HL-60 (cell line): ENCODE measurements around the gene ADD1.
A peak's percentile ranks its signal among the peaks of the same experiment; 100 is the strongest.

ENCODE experiments used
- DNase-seq, 2 experiments: peaks; one replicate each; pipeline ENCODE4 v3.0.0-alpha.2; 2010 to 2020; ENCODE audit warnings: low read depth in 1 of 2, low spot score in 1 of 2
- H3K27ac ChIP-seq: fragments of 250-450 bp; sonication (Bioruptor Pico); replicated peaks from 2 replicates; pipeline ENCODE4 v1.5.1; 2020; ENCODE audit warnings: mild to moderate bottlenecking, moderate library complexity
- H3K27me3 ChIP-seq: fragments of 250-450 bp; sonication (Bioruptor Pico); 2 replicates; pipeline ENCODE4 v1.5.1; 2021; ENCODE audit warnings: mild to moderate bottlenecking, moderate library complexity; ENCODE audit not compliant: insufficient read depth, poor library complexity, severe bottlenecking
- H3K4me3 ChIP-seq: replicated peaks from 2 replicates; pipeline ENCODE4 v1.5.1; 2011; ENCODE audit warnings: mild to moderate bottlenecking, control low read depth, low read length; ENCODE audit not compliant: insufficient read depth
- GABPA ChIP-seq: IDR thresholded peaks from 2 replicates; pipeline ENCODE4 v1.6.1; 2012; ENCODE audit warnings: low read depth
- POLR2AphosphoS5 ChIP-seq: IDR thresholded peaks from 2 replicates; pipeline ENCODE4 v1.6.1; 2012; ENCODE audit warnings: low read depth
- SPI1 ChIP-seq: IDR thresholded peaks from 2 replicates; pipeline ENCODE4 v1.6.1; 2012; ENCODE audit warnings: low read depth, mild to moderate bottlenecking, borderline replicate concordance
- TF ChIP-seq, protein P1 (sequence below): IDR thresholded peaks from one replicate; pipeline ENCODE4 v1.5.1; 2011; ENCODE audit warnings: low read length, control low read depth, inconsistent platforms; ENCODE audit not compliant: insufficient read depth
- TF ChIP-seq, protein P2 (sequence below): IDR thresholded peaks from 2 replicates; pipeline ENCODE4 v1.6.1; 2012; ENCODE audit warnings: low read depth; ENCODE audit not compliant: insufficient replicate concordance

The ADD1 gene

DNA sequence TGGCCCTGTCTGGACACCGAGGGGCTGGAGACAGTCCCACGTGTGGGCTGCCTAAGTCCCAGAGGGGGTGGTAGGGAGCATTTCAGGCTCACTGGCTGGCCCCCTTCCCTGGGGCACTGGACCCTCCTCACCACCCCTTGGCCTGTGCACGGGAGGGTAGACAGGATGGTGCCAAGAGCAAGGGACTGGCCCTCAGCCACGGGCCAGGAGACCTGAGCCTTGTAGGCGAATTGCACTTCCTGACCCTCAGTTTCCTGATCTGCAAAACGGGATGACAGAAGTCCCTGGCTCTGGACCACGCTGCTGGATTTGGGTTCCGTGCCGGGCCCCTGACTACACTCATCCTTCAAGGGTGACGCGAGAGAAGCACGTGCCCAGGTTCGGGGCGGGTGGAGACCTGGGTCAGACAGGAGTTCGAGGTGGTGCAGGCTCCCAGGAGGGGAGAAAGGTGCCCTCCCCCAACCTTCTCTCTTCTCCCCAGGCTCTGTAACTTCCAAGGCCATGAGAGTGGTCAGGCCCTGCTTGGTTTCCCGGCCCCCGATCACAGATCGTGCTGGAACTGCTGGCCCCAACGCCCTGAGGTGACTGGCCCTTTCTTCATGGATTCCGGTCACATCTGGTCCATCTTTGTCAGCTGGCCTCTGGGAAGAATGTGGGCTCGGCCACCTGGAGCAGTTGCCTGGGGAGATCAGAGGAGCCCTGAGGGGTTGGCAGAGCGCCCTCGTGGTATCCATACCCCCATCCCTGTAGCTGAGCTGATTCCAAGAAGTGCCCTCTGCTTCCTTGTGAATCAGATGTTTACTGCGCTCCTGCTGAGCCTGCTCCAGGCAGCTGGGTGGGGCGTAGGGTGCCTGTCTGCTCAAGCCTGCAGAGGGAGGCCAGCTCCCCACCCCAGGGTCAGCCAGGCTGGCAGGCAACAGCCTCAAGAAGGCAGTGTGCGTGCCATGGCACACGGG lies 47.5 kb upstream of the ADD1 start:
- no peak for DNase-seq
- no peaks in the 10 kb centered on the region for H3K27me3 ChIP-seq
- no peak overlapping the region for H3K27ac ChIP-seq
- no peak overlapping the region for H3K4me3 ChIP-seq
- TF ChIP-seq, protein P1, sequence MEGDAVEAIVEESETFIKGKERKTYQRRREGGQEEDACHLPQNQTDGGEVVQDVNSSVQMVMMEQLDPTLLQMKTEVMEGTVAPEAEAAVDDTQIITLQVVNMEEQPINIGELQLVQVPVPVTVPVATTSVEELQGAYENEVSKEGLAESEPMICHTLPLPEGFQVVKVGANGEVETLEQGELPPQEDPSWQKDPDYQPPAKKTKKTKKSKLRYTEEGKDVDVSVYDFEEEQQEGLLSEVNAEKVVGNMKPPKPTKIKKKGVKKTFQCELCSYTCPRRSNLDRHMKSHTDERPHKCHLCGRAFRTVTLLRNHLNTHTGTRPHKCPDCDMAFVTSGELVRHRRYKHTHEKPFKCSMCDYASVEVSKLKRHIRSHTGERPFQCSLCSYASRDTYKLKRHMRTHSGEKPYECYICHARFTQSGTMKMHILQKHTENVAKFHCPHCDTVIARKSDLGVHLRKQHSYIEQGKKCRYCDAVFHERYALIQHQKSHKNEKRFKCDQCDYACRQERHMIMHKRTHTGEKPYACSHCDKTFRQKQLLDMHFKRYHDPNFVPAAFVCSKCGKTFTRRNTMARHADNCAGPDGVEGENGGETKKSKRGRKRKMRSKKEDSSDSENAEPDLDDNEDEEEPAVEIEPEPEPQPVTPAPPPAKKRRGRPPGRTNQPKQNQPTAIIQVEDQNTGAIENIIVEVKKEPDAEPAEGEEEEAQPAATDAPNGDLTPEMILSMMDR = no peak
- TF ChIP-seq, protein P2, sequence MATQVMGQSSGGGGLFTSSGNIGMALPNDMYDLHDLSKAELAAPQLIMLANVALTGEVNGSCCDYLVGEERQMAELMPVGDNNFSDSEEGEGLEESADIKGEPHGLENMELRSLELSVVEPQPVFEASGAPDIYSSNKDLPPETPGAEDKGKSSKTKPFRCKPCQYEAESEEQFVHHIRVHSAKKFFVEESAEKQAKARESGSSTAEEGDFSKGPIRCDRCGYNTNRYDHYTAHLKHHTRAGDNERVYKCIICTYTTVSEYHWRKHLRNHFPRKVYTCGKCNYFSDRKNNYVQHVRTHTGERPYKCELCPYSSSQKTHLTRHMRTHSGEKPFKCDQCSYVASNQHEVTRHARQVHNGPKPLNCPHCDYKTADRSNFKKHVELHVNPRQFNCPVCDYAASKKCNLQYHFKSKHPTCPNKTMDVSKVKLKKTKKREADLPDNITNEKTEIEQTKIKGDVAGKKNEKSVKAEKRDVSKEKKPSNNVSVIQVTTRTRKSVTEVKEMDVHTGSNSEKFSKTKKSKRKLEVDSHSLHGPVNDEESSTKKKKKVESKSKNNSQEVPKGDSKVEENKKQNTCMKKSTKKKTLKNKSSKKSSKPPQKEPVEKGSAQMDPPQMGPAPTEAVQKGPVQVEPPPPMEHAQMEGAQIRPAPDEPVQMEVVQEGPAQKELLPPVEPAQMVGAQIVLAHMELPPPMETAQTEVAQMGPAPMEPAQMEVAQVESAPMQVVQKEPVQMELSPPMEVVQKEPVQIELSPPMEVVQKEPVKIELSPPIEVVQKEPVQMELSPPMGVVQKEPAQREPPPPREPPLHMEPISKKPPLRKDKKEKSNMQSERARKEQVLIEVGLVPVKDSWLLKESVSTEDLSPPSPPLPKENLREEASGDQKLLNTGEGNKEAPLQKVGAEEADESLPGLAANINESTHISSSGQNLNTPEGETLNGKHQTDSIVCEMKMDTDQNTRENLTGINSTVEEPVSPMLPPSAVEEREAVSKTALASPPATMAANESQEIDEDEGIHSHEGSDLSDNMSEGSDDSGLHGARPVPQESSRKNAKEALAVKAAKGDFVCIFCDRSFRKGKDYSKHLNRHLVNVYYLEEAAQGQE = no peak
- TF ChIP-seq POLR2AphosphoS5 (no peak), GABPA (no peak), SPI1 (no peak)

DNA sequence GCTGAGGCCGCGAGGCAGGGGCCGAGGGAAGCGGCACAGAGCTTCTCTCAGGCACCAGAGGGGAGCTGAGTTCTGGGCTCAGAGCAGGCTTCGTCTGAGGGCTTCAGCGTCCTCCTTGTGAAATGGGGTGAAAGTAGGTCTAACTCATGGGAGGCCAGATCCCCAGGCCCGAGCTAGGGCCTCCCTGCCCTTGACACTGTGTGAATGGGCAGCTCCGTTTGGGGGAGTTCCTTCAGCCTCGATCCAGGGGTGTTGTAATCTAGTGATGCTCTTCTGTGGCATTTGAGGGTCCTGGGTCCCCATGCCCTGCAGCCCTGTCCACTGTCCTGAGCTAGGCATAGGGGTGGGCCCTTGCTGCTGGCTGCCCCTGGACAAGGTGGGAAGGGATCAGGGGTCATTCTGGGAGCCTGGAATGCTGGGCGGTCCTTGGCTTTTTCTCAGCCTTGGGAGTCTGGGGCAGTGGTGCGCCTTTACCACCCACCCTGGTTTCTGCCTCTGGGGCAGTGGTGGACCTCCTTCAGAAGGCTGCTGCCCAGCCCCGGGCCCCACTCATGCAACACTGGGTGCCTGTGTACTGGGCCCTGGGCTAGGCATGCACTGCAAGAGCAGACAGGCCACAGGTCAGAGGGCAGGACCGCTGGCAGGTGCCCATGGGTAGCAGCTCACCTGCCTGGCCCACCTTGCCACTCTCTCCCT lies 46.6 kb upstream of the ADD1 start:
- no peak for TF ChIP-seq SPI1
- no peak for TF ChIP-seq POLR2AphosphoS5
- TF ChIP-seq, protein P1 = no peak
- TF ChIP-seq GABPA = no peak
- TF ChIP-seq, protein P2 = no peak
- DNase-seq = no peak
- H3K4me3 ChIP-seq = no peak overlapping the region
- peak overlapping the region; percentile 90 for H3K27ac ChIP-seq
- no peaks in the 10 kb centered on the region for H3K27me3 ChIP-seq

DNA sequence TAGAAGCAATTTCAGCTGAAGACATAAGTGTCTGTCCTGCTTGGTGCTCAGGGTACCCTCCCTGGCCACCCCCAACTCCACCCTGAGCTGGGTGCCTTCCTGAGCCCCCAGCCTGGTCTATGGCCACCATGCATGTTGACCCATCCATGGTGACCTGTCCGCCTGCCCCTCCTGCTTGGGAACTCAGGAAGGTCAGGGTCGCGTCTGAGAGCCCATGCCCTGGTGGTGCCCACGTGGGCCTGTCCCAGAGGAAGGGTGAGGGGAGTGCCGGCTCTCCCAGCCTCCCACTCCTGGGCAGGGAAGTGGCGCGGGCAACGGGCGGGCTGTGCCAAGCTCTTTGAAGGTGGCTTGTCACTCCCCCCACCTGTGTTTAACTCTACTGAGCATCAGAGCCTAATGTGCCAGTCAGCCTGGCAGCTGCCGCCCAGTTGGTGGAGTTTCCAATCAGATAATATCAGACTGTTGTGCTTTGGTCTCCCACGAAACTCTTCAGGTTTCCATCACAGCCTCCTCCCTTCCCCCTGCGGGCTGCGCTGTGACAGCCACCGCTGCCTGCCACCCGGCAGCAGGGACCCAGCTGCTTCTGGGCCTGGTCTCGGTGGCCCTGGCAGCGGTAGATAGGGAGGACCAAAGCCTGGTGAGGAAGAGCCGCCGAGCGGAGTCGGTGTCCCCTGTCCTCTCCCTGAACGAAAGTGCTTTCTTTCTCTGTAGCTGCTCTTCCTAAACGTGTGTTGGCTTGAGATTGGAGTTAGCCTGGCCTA lies 45.9 kb upstream of the ADD1 start:
- DNase-seq = peak in 1 of 2 experiments; percentile 48
- H3K4me3 ChIP-seq = 0 out of 2 replicates have a peak overlapping the region, but pooled peaks have one; percentile 1

More for the DNA sequence above, 45.9 kb upstream of the ADD1 start:
- TF ChIP-seq, protein P1 = no peak
- TF ChIP-seq GABPA (no peak), SPI1 (no peak), POLR2AphosphoS5 (peak; percentile 23; the same call in 1 of the 2 replicates)
- H3K27me3 ChIP-seq = no peaks in the 10 kb centered on the region
- H3K27ac ChIP-seq = peak overlapping the region; percentile 90
